NB4 (cell line): Measurements from ENCODE around the gene MFSD6.

Source experiments
- DNase-seq: peaks from one replicate; pipeline ENCODE4 v3.0.0; 2010; ENCODE audit warnings: low read depth
- H3K4me3 ChIP-seq: one replicate; pipeline ENCODE4 v1.5.1; 2011; ENCODE audit warnings: mild to moderate bottlenecking, low read depth, low read length, moderate library complexity
- MYC ChIP-seq: IDR thresholded peaks from 2 replicates; pipeline ENCODE4 v1.6.1; 2011; ENCODE audit warnings: low read depth, low read length
- POLR2A ChIP-seq: IDR thresholded peaks from 2 replicates; pipeline ENCODE4 v1.6.1; 2011; ENCODE audit warnings: mild to moderate bottlenecking; ENCODE audit not compliant: insufficient read length; ENCODE audit errors: extremely low read depth
- TF ChIP-seq, protein P1 (sequence below): IDR thresholded peaks from one replicate; pipeline ENCODE4 v1.5.1; 2012; ENCODE audit warnings: low read depth, low read length
- TF ChIP-seq, protein P2 (sequence below): IDR thresholded peaks from 2 replicates; pipeline ENCODE4 v1.6.1; 2011; ENCODE audit warnings: low read depth, low read length

Gene MFSD6

DNA sequence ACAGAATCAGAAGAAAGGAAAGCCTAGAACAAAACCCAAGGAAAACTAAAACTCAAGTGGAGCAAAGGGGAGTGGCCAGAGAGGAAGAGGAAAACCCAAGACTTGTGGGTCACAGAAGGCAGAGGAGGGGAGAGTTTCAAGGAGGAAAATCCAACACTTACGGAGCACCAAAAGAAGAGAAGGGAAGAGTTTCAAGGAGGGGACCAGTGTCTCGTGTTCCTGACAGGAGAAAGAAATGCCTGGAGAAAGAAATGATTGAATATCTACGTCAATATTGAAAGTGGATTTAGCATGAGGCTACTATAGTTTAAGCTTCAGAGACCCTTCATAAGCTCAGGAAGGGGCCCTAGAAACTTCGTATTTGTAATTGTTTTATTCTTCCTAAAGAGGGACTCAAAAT, 1.4 kb upstream of the MFSD6 start:
- TF ChIP-seq, protein P1, sequence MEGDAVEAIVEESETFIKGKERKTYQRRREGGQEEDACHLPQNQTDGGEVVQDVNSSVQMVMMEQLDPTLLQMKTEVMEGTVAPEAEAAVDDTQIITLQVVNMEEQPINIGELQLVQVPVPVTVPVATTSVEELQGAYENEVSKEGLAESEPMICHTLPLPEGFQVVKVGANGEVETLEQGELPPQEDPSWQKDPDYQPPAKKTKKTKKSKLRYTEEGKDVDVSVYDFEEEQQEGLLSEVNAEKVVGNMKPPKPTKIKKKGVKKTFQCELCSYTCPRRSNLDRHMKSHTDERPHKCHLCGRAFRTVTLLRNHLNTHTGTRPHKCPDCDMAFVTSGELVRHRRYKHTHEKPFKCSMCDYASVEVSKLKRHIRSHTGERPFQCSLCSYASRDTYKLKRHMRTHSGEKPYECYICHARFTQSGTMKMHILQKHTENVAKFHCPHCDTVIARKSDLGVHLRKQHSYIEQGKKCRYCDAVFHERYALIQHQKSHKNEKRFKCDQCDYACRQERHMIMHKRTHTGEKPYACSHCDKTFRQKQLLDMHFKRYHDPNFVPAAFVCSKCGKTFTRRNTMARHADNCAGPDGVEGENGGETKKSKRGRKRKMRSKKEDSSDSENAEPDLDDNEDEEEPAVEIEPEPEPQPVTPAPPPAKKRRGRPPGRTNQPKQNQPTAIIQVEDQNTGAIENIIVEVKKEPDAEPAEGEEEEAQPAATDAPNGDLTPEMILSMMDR: no peak
- no peak for TF ChIP-seq MYC
- no peak for TF ChIP-seq POLR2A
- TF ChIP-seq, protein P2, sequence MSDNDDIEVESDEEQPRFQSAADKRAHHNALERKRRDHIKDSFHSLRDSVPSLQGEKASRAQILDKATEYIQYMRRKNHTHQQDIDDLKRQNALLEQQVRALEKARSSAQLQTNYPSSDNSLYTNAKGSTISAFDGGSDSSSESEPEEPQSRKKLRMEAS: no peak
- no peak for DNase-seq
- no peak overlapping the region for H3K4me3 ChIP-seq

DNA sequence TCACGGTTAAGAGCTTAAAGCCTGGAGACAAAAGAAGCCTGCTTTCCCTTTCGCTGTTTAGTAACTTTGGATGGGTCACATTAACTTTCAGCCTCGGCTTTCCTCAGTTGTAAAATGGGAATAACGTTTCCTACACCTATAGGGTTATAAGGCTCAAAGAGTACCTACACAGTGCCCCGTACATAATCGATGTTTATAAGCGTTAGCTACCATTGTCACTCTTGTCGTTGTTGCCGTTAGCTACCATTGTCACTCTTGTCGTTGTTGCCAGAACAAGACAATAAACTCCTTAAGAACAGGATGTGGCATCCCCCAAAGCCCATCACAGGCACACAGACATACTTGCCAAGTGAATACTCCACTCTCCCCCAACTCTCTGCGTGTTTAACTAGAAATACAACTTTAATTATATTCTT, 901 bp upstream of the MFSD6 start:
- no peak overlapping the region for H3K4me3 ChIP-seq
- TF ChIP-seq, protein P2: no peak
- TF ChIP-seq, protein P1: no peak
- TF ChIP-seq MYC (no peak), POLR2A (no peak)
- DNase-seq: peak; percentile 55

DNA sequence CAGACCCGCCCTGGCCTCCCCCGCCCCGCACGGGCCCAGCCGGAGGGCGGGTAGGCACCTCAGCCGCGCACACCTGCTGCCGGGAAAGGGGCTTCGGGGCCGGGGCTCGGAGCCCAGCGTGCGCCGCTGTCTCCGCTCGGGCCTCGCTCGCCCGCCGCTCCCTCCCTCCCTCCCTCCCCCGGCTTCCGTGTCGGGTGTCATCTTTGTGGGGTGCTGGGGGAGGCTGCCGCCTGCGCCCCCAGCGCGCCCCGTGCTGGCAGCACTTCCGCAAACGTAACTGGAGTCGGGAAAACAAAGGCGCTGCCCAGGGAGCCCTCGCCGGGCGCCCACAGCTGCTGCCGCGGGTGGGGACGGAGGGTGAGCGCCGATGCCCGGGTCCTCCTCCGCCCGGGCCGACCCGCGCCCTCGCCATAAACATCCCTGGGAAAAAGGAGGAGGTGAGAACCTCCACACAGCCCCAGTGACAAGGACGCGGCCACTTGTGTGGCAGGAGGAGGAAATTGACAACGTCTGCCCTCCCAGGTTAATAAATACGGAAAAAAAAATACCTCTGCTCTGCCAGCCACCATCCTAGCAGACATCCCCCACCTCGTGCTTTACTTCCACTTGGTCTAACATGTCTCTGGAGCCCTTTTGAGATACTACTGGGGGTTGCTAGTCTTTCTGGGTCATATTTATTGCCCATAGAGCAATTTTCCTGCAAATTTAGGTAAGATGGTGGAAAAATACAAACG, 550 bp downstream of the MFSD6 start:
- DNase-seq: peak; percentile 71
- TF ChIP-seq, protein P1: no peak
- peak overlapping the region; percentile 50 for H3K4me3 ChIP-seq

DNA sequence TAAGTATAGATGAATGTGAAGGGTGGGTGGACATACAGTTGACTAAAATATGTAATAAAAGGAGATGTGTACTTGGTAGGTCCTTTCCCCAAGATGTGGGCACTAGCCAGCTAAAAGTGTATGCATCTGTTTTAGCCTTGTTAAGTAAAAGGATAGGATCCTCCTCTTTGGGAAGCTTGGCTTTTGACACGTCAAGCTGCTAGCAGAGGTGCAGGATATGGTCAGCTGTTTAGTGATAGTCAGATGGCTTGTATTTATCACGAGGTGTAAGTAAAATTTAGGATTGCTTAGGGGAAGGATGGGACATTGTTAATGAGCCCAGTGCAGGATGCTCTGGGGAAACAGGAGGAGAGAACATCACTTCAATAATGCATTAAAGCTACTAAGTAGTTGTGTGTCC, 1.5 kb downstream of the MFSD6 start:
- TF ChIP-seq, protein P1: no peak
- no peak for TF ChIP-seq POLR2A
- TF ChIP-seq MYC: no peak
- TF ChIP-seq, protein P2: no peak
- no peak overlapping the region for H3K4me3 ChIP-seq
- no peak for DNase-seq

DNA sequence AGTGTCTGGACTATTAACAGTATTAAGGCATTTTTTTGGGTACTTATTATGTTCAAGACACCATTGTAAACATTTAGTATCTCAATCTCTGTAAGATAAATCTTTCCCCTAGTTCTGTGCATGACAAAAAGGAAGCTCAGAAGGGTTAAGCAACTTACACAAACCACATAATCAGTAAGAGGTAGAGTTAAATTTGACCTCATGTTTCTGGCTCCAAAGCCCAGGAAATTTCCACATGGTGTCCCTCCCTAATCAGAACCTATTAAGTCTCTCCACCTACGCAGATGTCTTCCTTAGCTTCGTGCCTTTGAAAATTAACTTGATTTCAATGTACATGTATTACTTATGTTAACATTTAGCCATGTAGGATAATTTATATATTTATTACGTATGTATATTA, 2.0 kb downstream of the MFSD6 start:
- 0 out of 2 replicates have a peak, but pooled peaks have one; percentile 22 for TF ChIP-seq MYC
- TF ChIP-seq, protein P1: no peak
- TF ChIP-seq, protein P2: 0 out of 2 replicates have a peak, but pooled peaks have one; percentile 28
- DNase-seq: peak; percentile 70
- H3K4me3 ChIP-seq: no peak overlapping the region

DNA sequence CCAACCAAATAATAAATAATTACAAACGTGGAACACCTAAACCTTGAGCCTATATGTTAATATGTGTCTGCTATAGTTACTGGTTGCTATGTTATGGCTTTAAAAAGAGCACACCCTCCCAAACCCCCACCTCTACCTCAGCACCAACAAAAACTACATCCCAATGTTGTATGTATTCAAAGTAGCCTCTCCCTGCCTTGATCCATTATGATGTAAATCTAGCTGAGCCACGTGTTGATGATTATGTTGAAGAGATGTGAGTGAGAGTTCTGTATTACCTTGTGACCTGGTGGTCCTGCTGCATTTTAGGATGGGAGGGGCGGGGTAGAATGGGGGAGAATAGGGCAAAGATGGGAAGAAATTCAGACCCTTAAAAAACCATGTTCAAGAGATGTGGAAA, 4.8 kb downstream of the MFSD6 start:
- H3K4me3 ChIP-seq: no peak overlapping the region
- no peak for TF ChIP-seq POLR2A
- no peak for TF ChIP-seq MYC
- TF ChIP-seq, protein P1: no peak
- TF ChIP-seq, protein P2: no peak
- DNase-seq: no peak
